HG03097 (cell line): ENCODE results near the gene SBDS.
"Not testable (repeated sequence)": the region's sequence is repeated elsewhere in the genome, so short reads cannot be mapped to it uniquely, and the experiment has no call there.

Experiments
- ATAC-seq: cut with Tn5 transposase; IDR thresholded peaks from one replicate; pipeline ENCODE4 v1.9.1; 2021; ENCODE audit not compliant: unreplicated experiment, low FRiP score

SBDS gene

DNA sequence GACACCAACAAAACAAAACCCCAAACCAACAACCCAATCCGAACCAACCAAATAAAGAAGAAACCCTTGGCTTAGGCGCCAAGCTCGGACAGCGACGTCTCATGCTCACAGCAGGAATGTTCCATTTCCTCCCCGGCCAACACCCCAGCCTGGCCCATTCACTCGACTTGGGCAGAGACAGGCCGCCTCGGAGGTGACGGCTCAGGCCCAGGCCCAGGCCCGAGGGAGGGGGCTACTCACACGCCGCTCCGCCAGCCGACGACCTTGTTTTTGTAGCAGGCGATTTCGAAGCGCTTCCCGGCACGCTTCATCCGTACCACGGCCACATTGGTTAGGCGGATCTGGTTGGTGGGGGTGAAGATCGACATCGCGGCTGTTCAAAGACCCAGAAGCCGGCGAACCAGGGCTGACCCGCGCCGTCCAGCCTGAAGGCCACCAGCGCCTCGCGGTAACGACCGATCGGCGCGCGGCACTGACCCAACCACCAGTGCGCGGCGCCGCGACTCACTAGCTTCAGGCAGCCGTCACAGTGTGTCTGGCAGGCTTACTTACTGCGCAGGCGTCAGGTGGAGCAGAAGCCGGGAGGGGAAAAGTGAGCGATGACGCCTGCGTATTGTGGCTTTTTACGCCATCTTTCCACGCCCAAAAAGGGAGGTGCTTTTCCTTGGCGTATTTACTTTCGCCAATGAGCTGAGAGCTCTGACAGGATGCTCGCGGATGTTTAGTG lies at the start of gene SBDS:
SBDS (minus strand) TSS at position 537 of the 727 bp plus-strand sequence; CDS start at position 368, 169 bp downstream.
- ATAC-seq = peak; percentile 64

- not testable (repeated sequence) for ATAC-seq
Measured at GRCh38 chr7:67043559-67043930, 48.2 kb upstream of the SBDS start.

GRCh38 chr7:67042781-67043558 lies 47.6 kb upstream of the SBDS start:
- ATAC-seq = not testable (repeated sequence)

GRCh38 chr7:67040832-67041231 lies 45.4 kb upstream of the SBDS start:
- ATAC-seq = not testable (repeated sequence)

GRCh38 chr7:67036432-67037395 lies 41.3 kb upstream of the SBDS start:
- not testable (repeated sequence) for ATAC-seq

GRCh38 chr7:67033251-67033650 lies 37.9 kb upstream of the SBDS start:
- ATAC-seq = no peak

DNA sequence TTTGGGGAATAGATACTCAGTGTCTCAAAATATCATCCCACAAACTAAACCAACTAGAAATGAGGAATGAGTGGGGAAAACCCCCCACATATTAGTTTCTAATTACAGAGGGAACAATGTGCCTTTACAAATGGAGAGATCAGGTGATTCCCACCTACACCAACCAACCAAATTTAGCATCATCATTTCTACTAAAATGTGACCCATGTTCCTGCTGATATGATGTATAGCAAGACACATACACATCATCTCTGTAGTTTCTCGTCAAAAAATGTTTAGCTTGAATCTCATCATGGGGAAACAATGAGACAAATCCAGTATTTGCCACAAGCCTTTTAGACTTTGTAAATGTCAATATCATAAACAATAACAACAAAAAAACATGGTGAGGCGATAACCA lies 36.3 kb upstream of the SBDS start:
- ATAC-seq = not testable (repeated sequence)

GRCh38 chr7:67025459-67025858 lies 30.1 kb upstream of the SBDS start:
- ATAC-seq = not testable (repeated sequence)

DNA sequence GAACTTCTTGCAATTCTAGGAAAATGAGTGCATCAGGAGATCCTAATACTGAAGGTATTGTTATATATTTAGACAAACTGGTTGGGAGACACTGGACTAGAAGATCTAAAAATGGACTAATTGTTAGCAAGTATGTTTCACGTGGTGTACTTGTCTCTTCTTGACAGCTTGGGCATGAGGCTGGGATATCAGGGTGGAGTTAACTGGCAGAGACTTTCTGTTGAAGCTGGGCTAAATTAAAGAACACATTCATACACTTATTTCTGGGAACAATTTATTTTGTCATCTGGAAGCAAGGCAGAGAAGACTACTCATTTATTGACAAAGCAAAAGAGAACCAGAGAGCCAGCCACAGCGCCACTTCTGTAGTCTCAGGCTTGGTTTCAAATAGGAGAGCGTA lies 27.1 kb upstream of the SBDS start:
- ATAC-seq = no peak

- ATAC-seq = no peak
Measured at GRCh38 chr7:67021260-67021659, 25.9 kb upstream of the SBDS start.

DNA sequence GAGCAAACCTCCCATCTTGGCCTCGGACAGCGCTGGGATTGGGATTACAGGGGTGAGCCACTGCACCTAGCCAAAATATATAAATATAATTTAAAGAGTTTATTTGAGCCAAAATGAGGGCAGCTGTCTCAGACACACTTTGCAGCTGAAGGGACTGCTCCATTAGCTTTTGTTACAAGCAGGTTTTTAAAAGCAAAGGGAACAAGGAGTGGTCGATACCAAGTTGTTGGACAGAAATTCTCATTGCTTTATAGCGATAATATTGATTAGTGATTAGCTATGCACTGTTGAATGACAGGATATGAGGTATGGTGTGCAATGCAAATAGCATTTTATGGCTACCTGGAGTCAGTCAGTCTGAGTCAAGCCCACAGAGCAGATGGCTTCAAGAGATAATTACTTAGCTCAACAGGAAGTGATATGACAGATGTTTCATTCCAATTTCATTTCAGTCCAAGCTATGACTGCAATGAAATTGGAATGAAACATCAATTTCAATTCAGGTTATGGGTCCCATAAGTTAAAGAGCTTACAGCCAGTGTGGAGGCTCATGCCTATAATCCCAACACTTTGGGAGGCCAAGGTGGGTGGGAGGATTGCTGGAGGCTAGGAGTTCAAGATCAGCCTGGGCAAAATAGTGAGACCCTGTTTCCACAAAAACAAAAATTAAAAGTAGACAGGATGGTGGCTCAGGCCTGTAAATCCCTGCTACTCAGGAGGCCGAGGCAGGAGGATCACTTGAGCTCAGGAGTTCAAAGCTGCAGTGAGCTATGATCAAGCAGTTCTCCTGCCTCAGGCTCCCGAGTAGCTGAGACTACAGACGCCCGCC lies 24.4 kb upstream of the SBDS start:
- no peak for ATAC-seq

- ATAC-seq = no peak
Measured at GRCh38 chr7:67018940-67019339, 23.6 kb upstream of the SBDS start.

- ATAC-seq = not testable (repeated sequence)
Measured at GRCh38 chr7:67017971-67018370, 22.6 kb upstream of the SBDS start.

DNA sequence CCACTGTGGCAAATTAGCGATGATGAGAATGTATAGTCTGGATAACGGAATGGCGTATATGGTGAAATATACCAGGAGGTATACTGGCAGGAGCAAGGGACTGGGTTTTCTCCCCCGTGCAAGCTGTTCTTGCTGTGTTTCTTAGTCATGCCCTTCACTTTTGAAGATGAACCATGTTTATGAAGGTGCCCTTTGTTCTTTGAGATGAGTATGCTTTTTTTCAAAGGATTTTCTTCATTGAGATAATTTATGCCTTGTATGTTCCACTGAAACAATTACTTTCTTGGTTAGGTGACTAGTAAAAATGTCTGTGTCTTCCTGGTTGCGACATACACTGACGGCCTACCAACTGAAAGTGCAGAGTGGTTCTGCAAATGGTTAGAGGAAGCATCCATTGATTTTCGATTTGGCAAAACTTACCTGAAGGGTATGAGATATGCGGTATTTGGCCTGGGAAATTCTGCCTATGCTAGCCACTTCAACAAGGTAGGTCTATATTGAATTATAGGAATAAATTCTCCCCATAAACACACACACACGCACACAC lies 18.8 kb upstream of the SBDS start:
- ATAC-seq = not testable (repeated sequence)

DNA sequence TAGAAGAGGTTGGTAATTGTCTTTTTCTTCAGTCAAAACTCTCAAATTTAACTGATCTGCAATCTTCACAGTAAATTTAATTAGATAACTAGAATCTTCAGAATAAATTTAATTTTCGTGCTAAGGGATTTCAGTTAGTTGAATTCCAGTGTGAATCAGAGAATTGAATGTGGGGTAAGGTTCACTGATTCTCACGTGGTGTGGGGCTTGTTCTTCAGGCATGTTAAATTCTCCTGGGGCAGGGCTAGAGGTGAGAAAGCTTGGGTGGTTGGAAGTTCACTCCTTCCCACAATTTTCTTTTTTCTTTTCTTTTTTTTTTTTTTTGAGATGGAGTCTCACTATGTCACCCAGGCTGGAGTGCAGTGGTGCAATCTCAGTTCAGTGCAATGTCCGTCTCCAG lies 14.3 kb upstream of the SBDS start:
- not testable (repeated sequence) for ATAC-seq

DNA sequence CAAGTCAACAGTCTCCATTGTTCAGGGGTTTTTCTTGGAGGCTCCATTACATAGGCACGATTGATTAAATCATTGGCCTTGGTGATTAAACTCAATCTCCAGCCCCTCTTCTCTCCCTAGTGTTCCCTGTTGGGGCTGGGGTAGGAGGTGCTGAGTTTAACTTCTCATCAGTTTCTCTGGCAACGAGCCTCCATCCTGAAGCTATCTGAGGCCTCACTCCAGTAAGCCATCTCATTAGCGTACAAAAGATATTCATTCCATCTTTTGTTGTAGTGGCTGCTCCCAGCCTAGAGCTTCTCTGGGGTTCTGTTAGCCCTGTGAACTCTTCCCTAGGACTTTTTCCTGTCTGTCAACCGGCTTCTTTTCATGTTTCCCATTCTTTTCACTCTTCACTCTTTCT lies 12.9 kb upstream of the SBDS start:
- ATAC-seq = no peak

DNA sequence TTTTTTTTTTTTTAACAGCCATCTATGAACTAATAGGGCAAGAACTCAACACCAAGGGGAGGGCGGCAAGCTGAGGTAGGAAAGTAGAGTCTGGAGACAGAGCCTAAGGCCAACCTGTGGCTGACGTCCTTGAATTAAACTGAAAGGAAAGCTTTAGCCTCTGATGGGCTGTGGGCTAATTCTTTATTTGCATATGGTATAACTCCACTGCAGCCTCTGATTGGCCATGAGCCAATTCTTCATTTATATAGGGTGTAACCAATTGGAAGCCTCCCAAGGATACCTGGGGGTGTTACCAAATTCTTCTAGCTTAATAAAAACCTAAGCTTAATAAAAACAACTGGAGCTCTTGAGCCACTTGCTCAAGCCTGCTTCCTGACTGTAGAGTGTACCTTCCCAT lies 11.6 kb upstream of the SBDS start:
- no peak for ATAC-seq

- not testable (repeated sequence) for ATAC-seq
Measured at GRCh38 chr7:67004145-67004544, 8.8 kb upstream of the SBDS start.

- ATAC-seq = not testable (repeated sequence)
Measured at GRCh38 chr7:67000601-67001258, 5.3 kb upstream of the SBDS start.
